GM12878 (cell line): ENCODE measurements around the gene ELP6. TPM values are rescaled to one million over a fixed set of nuclear protein-coding genes. Genes with fewer than 3 reads are reported as not detected.

Source experiments
- ATAC-seq: fragments of 200-7000 bp; cut with Tn5 transposase; 3 replicates; pipeline ENCODE4 v1.9.1; 2020; ENCODE audit warnings: mild to moderate bottlenecking, moderate library complexity
- BruUV-seq: library from RNA; stranded (reverse); fragments of 400-500 nt; replicated peaks from 2 replicates; lab custom pipeline; 2021; lab: Mats Ljungman, UMichigan
- CTCF ChIA-PET: fragments of 300-600 bp; sonication (Branson Sonifier 250); formaldehyde crosslinking; extraction: SDS; loops from one replicate; lab custom pipeline; 2021; ENCODE audit warnings: inconsistent platforms; lab: Yijun Ruan, JAX
- POLR2A ChIA-PET: fragments of 350-600 bp; formaldehyde crosslinking; extraction: SDS; loops from one replicate; lab custom pipeline; 2021; ENCODE audit warnings: inconsistent platforms; lab: Charles Lee
- RAD21 ChIA-PET: fragments of 300-600 bp; sonication (Branson Sonifier 250); formaldehyde crosslinking; loops from one replicate; lab custom pipeline; 2023; ENCODE audit warnings: antibody characterized with exemption; ENCODE audit not compliant: unreplicated experiment; lab: Charles Lee
- SMC1A ChIA-PET: fragments of 300-600 bp; sonication (Branson Sonifier 250); formaldehyde crosslinking; loops from one replicate; lab custom pipeline; 2023; ENCODE audit not compliant: unreplicated experiment, uncharacterized antibody; lab: Charles Lee
- DNase-seq: peaks from one replicate; pipeline ENCODE4 v3.0.0-alpha.2; 2011; ENCODE audit warnings: low read depth, low spot score
- FAIRE-seq: peaks from 3 replicates; lab custom pipeline; 2011; peaks lifted over from hg19 to GRCh38; lab: Jason Lieb, UNC
- H2AFZ ChIP-seq: 2 replicates; pipeline ENCODE4 v1.6.0; 2011; ENCODE audit warnings: low read depth, low read length, control low read depth; ENCODE audit not compliant: control insufficient read depth
- H3K27ac ChIP-seq: 2 replicates; pipeline ENCODE4 v1.5.1; 2011; ENCODE audit warnings: control low read depth; ENCODE audit not compliant: control insufficient read depth, insufficient read depth
- H3K27me3 ChIP-seq, 2 experiments: replicated peaks in 1 of 2; 2 replicates each; pipeline versions ENCODE4 v1.6.0 to v1.6.1; 2011; ENCODE audit warnings: low read length in 1 of 2; ENCODE audit not compliant: control insufficient read depth in 2 of 2, insufficient read depth in 2 of 2
- H3K36me3 ChIP-seq, 2 experiments: 2 replicates each; pipeline ENCODE4 v1.5.1; 2011; ENCODE audit warnings: low read length in 1 of 2; ENCODE audit not compliant: control insufficient read depth in 2 of 2, insufficient read depth in 2 of 2
- H3K4me1 ChIP-seq: 2 replicates; pipeline ENCODE4 v1.6.1; 2011; ENCODE audit warnings: mild to moderate bottlenecking, low read length, moderate library complexity, mixed read lengths; ENCODE audit not compliant: control insufficient read depth, insufficient read depth
- H3K4me2 ChIP-seq: 2 replicates; pipeline ENCODE4 v1.6.0; 2011; ENCODE audit warnings: control low read depth; ENCODE audit not compliant: control insufficient read depth, insufficient read depth
- H3K4me3 ChIP-seq: fragments of 200-600 bp; sonication (generic); 2 replicates; pipeline ENCODE4 v1.5.1; 2016
- H3K79me2 ChIP-seq: 2 replicates; pipeline ENCODE4 v1.6.0; 2011; ENCODE audit warnings: low read length; ENCODE audit not compliant: control insufficient read depth, insufficient read depth
- H3K9ac ChIP-seq: 2 replicates; pipeline ENCODE4 v1.8.0; 2011; ENCODE audit warnings: low read length, control low read depth, mixed read lengths; ENCODE audit not compliant: control insufficient read depth, insufficient read depth
- H3K9me3 ChIP-seq: replicated peaks from 3 replicates; pipeline ENCODE4 v1.5.1; 2011; ENCODE audit warnings: mild to moderate bottlenecking, low read length; ENCODE audit not compliant: control insufficient read depth, insufficient read depth
- H4K20me1 ChIP-seq: 2 replicates; pipeline ENCODE4 v1.6.0; 2011; ENCODE audit not compliant: control insufficient read depth, insufficient read depth
- BCLAF1 ChIP-seq: fragments of 450-650 bp; IDR thresholded peaks from 2 replicates; pipeline ENCODE4 v1.6.1; 2017; ENCODE audit warnings: antibody characterized with exemption, mild to moderate bottlenecking, moderate library complexity
- BMI1 ChIP-seq: fragments of 450-650 bp; IDR thresholded peaks from 2 replicates; pipeline ENCODE4 v1.6.1; 2016; ENCODE audit warnings: mild to moderate bottlenecking, moderate library complexity, borderline replicate concordance
- CBFB ChIP-seq: IDR thresholded peaks from 2 replicates; pipeline ENCODE4 v1.6.1; 2016; ENCODE audit warnings: antibody characterized with exemption, low read depth
- CEBPB ChIP-seq, 2 experiments: fragments of 150-350 bp in 1 of 2; IDR thresholded peaks; 2 replicates each; pipeline ENCODE4 v1.6.1; 2012 to 2014; ENCODE audit warnings: low read depth in 2 of 2, low read length in 2 of 2, borderline replicate concordance in 1 of 2, inconsistent platforms in 1 of 2
- CREB1 ChIP-seq: IDR thresholded peaks from 2 replicates; pipeline ENCODE4 v1.6.1; 2012; ENCODE audit warnings: low read depth, mild to moderate bottlenecking, inconsistent platforms
- E2F4 ChIP-seq: IDR thresholded peaks from 2 replicates; pipeline ENCODE4 v1.6.1; 2012; ENCODE audit warnings: low read depth, low read length, improper control_type of control experiment
- HSF1 ChIP-seq: fragments of 150-350 bp; IDR thresholded peaks from 2 replicates; pipeline ENCODE4 v1.6.1; 2014; ENCODE audit warnings: mild to moderate bottlenecking, low read depth, low read length
- IRF4 ChIP-seq: IDR thresholded peaks from 2 replicates; pipeline ENCODE4 v1.6.1; 2011; ENCODE audit warnings: low read depth, low read length
- MLLT1 ChIP-seq: fragments of 450-650 bp; IDR thresholded peaks from 2 replicates; pipeline ENCODE4 v1.6.1; 2016; ENCODE audit warnings: mild to moderate bottlenecking
- MTA3 ChIP-seq: IDR thresholded peaks from 2 replicates; pipeline ENCODE4 v1.6.1; 2012; ENCODE audit warnings: low read length, inconsistent platforms, borderline replicate concordance
- MYC ChIP-seq: IDR thresholded peaks from 2 replicates; pipeline ENCODE4 v1.6.1; 2011; ENCODE audit warnings: mild to moderate bottlenecking, low read length, moderate library complexity, inconsistent platforms; ENCODE audit not compliant: insufficient read depth, insufficient replicate concordance, insufficient read length, severe bottlenecking
- NBN ChIP-seq: fragments of 450-650 bp; IDR thresholded peaks from 2 replicates; pipeline ENCODE4 v1.6.1; 2016
- RAD21 ChIP-seq: IDR thresholded peaks from 2 replicates; pipeline ENCODE4 v1.6.1; 2011; ENCODE audit warnings: mild to moderate bottlenecking, low read depth, low read length, moderate library complexity; ENCODE audit not compliant: insufficient read depth
- RB1 ChIP-seq: fragments of 450-650 bp; formaldehyde crosslinking; IDR thresholded peaks from 2 replicates; pipeline ENCODE4 v1.6.1; 2017; ENCODE audit warnings: mild to moderate bottlenecking, borderline replicate concordance
- RCOR1 ChIP-seq: conservative IDR thresholded peaks from 2 replicates; pipeline ENCODE4 v1.6.1; 2012; ENCODE audit warnings: low read depth, low read length, improper control_type of control experiment
- ZNF384 ChIP-seq: IDR thresholded peaks from 2 replicates; pipeline ENCODE4 v1.6.1; 2012; ENCODE audit warnings: low read depth, mild to moderate bottlenecking, low read length, improper control_type of control experiment, borderline replicate concordance
- ZNF622 ChIP-seq: fragments of 450-650 bp; IDR thresholded peaks from 2 replicates; pipeline ENCODE4 v1.6.1; 2017; ENCODE audit warnings: mild to moderate bottlenecking, inconsistent platforms
- WGBS: methylation state at CpG from one replicate; pipeline ENCODE4 v1.1.6; 2016; ENCODE audit warnings: low lambda C conversion rate; ENCODE audit not compliant: insufficient replicate concordance, insufficient coverage; ENCODE audit errors: missing lambda C conversion rate; 5-methylcytosine and 5-hydroxymethylcytosine counted together
- in situ Hi-C: fragments of 300-500 bp; cut with MboI; formaldehyde crosslinking; loops from 9 replicates; pipeline ENCODE4 v1.14.3; 2018; ENCODE audit warnings: mixed read lengths
- intact Hi-C: fragments of 100-400 bp; cut with micrococcal nuclease; formaldehyde crosslinking; loops from one replicate; pipeline ENCODE4 v1.14.2; 2022; ENCODE audit not compliant: unreplicated experiment
- polyA plus RNA-seq, 11 experiments: library from polyadenylated mRNA; depleted of rRNA in 4 of 11; unstranded in 6 of 11; stranded (reverse) in 5 of 11; fragments of >200 nt; fragmentation: Nextera tagmentation in 4 of 11; fragmentation: Illumina TruSeq in 1 of 11; extraction: Ambion mirVana in 4 of 11; extraction: Trizol in 1 of 11; gene quantifications; 1 replicate in 1 of 11; 2 replicates in 10 of 11; pipeline versions ENCODE4 v1.2.1 to v1.2.3, GENCODE V29; 2011 to 2016; ENCODE audit warnings: inconsistent platforms in 2 of 11, missing spikeins in 2 of 11, low read depth in 1 of 11
- total RNA-seq, 4 experiments: library from RNA; depleted of rRNA in 3 of 4; stranded (reverse); fragments of >200 nt in 3 of 4; fragmentation: Illumina TruSeq in 1 of 4; extraction: Trizol in 1 of 4; gene quantifications; 2 replicates each; pipeline versions ENCODE4 v1.2.1 to v1.2.3, GENCODE V29; 2013 to 2021

ELP6 gene
- total and polyA plus RNA-seq, 10 of the 15 experiments (the other 5 are each of a cell fraction or from before 2014, with no cell fraction given), result 39.5 to 83.3 (median 50.2) TPM

GRCh38 chr3:47452453-47453215 is 60.9 kb downstream of the ELP6 start:
- Histone ChIP-seq H3K27me3 (no peaks in the 10 kb centered on the region), H3K9ac (no peak overlapping the region), H3K36me3 (no peaks in the 10 kb centered on the region; a peak in 1 of 4 replicates), H4K20me1 (no peaks in the 10 kb centered on the region), H3K4me2 (no peak overlapping the region), H3K4me1 (no peaks in the 10 kb centered on the region), H2AFZ (no peak overlapping the region), H3K27ac (no peak overlapping the region), H3K4me3 (no peak overlapping the region), H3K79me2 (peaks cover 17% of the 10 kb centered on the region), H3K9me3 (no peaks in the 10 kb centered on the region; the same call in 1 of the 3 replicates)
- ChIA-PET CTCF (no interaction called here), SMC1A (no interaction called here), RAD21 (interaction anchor here (0.7 kb wide), 1 partner anchor 10 kb away, joined by 3 read pairs; no protein-coding TSS in a partner anchor), POLR2A (interaction anchor here (0.5 kb wide), 1 partner anchor 77 kb away, joined by 3 read pairs; no protein-coding TSS in a partner anchor)
- no peak for FAIRE-seq
- no peak for DNase-seq
- no TSS peak for BruUV-seq
- intact Hi-C loops (no loop called here), in situ Hi-C loops (no loop called here)
- ATAC-seq, result no peak
- 78% methylated on average over 4 of the region's 4 CpGs for WGBS
- TF ChIP-seq NBN, result no peak
- no peak for TF ChIP-seq CREB1
- TF ChIP-seq MYC, result no peak
- no peak for TF ChIP-seq RAD21
- no peak for TF ChIP-seq BMI1
- no peak for TF ChIP-seq CEBPB (IDR thresholded peaks at IDR 0.05; ENCODE audit: borderline replicate concordance in 1 of 2, low read depth in 2 of 2, low read length in 2 of 2)
- no peak for TF ChIP-seq IRF4
- no peak for TF ChIP-seq RB1
- no peak for TF ChIP-seq MLLT1
- no peak for TF ChIP-seq BCLAF1
- TF ChIP-seq ZNF384, result no peak
- TF ChIP-seq RCOR1, result no peak
- TF ChIP-seq ZNF622, result no peak
- TF ChIP-seq MTA3, result no peak
- TF ChIP-seq E2F4, result no peak
- no peak for TF ChIP-seq CBFB
- no peak for TF ChIP-seq HSF1
